IPS DF 4.7 (cell line): ENCODE data around the gene RAP1GAP.
"Not testable (repeated sequence)": the region's sequence is repeated elsewhere in the genome, so short reads cannot be mapped to it uniquely, and the experiment has no call there.

Source experiments
- DNase-seq: peaks from one replicate; pipeline ENCODE4 v3.0.0-alpha.2; 2013; ENCODE audit warnings: low spot score; ENCODE audit errors: extremely low read depth

RAP1GAP gene

DNA sequence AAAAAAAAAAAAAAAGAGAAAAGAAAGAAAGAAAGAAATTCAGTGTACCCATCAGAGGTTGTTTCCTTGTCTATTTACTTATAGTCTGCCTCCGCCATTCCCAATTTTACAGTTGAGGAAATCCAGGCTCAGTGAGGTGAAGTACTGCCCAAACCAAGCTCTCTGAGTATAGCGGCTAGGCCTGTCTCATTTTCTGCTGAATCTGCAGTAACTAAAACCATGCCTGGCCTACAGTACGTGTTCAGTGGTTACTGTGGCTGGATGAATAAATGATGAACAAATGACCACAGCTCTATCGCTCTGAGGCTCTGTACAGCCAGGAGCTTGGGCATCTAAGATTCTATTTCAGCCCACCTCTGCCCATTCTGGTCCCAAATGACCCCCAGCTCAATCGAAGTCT, 24.3 kb downstream of the RAP1GAP start:
- DNase-seq = no peak

DNA sequence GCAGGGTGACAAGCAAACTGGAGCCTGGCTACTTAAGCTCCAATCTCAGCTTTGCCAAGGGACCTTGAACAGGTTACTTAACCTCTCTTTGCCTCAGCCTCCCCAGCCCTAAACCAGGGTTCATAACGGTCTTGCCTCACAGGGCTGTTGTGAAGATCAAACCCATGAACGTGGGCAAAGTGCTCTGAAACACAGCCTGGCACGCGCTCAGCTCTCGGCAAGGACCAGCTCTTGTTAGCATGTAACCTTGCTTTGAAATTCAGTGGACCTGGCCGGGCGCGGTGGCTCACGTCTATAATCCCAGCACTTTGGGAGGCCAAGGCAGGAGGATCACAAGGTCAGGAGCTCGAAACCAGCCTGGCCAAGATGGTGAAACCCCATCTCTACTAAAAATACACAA, 24.8 kb downstream of the RAP1GAP start:
- DNase-seq = no peak

DNA sequence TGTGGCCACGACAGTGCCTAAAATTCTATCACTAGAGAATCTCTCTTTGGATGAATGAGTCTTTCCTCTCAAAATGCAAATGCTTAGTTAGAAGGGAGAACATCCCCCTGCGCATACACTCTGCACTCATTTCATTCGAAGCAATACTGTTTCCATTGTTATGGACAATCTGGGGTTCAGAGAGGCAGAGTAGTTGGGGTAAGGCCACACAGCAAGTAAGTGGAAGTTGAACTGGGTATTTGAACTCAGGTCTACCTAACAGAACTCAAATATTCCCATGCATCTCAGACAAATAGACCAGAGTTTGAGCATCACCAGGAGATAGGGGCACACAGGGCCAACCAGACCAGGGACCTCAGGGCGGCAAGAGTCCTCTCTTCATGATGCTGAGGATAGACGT, 25.5 kb downstream of the RAP1GAP start:
- no peak for DNase-seq

DNA sequence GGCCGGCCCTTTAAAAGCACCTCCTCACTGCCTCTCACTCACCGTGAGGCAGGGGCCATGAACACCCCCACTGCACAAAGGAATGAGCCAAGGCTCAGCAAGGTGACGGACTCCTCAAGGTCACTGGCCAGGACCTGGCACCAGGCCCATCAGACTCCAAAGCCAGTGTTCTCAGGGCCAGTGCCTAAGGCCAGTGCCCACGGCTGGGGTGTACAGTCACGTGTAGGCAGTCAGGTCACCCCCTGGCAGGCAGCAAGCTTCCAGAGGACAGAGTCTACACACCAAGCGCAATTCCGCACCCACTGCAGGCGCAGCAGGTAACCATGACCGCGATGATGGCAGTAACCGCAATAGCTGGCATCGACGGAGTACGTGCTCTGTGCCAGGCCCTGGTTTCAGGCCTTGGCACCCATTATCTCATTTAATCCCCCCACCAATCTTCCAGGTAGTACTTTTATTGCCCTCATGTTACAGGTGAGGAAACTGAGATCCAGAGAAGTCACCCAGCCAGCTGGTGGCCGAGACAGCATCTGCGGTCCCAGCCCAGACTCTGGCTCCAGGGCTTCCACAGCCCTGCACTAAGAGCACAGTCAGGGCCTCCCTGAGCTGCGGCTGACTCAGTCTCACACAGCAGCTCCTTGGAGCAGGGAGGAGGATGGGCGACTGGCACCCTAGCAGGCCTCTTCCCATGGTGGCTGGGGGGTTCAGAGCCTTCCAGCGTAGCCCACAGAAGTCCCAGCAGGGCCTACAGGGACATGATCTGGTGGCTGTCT, 27.0 kb downstream of the RAP1GAP start:
- DNase-seq = no peak

DNA sequence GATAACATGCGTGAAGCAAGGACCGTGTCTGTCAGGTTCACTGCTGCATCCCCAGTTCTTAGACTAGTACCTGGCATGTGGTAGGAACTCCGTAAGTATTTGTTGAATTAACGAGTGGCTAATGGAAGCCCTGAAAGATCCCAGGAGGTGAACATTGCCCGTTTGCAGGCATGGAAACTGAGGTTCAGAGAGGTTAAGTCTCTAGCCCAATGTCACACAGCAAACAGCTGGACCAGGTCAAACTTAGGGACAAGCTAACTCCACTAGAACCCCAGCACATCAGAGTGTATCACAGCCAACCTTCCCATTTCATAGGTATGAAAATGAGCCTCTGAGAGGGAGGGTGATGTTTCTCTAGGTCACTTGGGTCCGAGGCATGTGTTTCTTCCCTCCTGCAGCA, 27.6 kb downstream of the RAP1GAP start:
- no peak for DNase-seq

DNA sequence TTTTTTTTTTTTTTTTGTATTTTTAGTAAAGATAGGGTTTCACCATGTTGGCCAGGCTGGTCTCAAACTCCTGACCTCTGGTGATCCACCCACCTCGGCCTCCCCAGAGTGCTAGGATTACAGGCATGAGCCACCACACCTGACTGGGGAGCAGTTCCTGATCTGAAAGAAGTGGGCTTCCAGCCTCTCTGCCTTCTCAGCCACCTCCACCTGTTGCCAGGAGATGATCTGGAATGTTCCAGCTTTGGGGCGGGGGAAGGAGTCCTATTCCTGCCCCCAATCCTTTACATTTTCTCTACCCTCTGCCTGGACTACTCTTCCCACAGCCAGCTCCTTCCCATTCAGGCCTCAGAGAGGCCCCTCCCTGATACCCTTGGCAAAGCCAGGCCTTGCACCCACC, 28.1 kb downstream of the RAP1GAP start:
- DNase-seq = no peak

DNA sequence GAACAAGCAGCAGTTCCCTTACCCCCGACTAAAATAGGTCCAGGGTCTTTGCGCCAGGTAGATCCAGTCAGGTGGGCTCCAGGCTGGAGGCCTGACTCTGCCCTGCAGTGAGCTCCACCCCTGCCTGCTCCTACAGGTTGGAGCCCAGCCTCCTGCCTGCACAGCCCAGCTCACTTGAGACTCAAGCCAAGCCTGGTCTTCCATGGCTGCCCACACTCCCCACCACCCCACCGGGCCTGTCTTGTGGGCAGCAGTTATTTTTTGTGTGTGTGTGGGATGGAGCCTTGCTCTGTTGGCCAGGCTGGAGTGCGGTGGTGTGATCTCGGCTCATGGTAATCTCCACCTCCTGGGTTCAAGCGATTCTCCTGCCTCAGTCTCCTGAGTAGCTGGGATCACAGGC, 28.5 kb downstream of the RAP1GAP start:
- DNase-seq = no peak

DNA sequence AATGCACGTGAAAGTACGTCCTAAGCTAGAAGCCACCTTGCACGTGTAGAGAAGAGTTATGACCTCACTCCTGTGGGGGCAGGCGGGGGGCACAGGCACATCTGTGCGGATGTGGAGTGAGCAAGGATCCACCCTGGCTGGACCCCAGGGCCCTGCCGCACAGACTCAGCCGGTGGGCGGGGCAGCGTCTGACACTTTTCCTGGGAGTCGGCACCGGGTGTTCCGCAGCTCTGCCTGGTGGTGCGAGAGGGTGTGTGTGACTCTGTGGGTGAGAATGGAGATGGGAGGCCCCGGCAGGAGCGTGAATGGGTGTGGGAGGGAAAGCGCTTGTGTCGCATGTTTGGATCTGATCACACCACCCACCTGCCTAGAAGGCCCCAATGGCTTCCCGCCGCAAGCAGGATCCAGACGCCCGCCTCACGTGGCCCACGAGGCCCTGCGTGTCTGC, 29.5 kb downstream of the RAP1GAP start:
- DNase-seq = no peak

DNA sequence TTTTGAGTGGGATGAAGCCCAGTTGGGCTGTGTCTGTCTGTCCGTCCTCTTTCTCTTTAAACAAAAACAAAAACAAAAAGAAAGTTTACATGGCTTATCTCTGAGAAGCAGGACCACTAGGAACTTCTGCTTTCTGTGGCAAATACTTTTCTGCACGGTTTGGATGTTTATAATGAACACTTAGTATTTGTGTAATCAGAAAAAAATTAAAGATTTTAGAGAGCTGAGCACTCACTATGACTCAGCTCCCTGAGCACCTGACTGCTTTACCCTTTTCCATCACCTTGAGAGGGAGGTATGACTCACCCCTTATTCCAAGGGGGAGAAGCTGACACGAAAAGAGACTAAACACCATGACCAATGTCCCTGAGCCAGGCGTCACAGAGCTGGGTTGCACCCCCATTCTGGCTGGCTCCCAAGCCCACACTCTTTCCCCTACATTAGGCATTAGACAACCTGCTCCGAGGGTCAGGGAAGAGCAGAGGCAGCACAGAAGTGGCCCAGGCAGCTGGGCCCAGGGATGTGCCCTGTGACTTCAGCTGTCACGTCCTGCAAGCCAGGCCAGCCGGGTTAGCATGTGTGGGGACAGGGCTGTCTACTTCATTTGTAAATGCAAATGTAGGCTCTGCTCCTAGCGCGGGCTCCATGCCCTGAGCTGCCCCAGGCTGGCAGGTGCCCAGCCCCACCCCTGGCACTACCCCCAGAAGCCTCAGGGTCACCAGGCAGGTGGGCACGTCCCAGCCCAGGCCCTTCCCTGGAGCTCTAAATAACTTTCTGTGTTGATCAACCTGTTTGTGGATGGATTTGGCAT, 30.4 kb downstream of the RAP1GAP start:
- DNase-seq = no peak

DNA sequence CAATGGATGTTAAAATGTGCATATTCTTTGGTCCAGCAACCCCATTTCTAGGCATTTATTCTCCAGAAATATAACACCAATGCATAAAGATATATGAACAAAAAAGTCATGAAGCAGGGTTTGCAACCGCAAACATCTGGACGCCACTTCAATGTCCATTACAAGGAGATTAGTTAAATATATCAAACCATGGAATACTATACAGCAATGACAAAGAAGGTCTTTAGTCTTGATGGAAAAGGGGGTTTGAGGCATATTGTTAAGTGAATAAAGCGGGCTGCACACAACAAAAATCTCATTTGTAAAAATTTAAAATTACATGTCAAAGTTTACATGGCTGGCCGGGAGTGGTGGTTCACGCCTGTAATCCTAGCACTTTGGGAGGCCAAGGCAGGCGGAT, 31.6 kb downstream of the RAP1GAP start:
- no peak for DNase-seq

DNA sequence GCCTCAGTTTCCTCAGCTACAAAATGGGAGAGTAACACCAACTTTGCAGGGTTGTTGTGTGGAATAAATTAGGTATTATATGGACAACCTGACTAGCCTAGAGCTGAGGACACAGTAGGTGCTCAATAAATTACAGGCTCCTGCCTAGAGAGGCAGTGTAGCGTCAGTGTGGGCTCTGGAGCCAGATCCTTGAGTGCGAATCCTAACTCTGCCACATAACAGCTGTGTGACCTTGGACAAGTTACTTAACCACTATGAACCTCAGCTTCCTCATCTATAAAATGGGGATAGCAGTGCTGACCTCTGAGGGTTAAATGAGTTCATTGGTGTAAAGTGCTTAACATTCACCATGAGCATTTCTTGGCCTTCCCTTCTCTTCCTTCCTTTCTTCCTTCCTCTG, 33.1 kb downstream of the RAP1GAP start:
- DNase-seq = no peak

DNA sequence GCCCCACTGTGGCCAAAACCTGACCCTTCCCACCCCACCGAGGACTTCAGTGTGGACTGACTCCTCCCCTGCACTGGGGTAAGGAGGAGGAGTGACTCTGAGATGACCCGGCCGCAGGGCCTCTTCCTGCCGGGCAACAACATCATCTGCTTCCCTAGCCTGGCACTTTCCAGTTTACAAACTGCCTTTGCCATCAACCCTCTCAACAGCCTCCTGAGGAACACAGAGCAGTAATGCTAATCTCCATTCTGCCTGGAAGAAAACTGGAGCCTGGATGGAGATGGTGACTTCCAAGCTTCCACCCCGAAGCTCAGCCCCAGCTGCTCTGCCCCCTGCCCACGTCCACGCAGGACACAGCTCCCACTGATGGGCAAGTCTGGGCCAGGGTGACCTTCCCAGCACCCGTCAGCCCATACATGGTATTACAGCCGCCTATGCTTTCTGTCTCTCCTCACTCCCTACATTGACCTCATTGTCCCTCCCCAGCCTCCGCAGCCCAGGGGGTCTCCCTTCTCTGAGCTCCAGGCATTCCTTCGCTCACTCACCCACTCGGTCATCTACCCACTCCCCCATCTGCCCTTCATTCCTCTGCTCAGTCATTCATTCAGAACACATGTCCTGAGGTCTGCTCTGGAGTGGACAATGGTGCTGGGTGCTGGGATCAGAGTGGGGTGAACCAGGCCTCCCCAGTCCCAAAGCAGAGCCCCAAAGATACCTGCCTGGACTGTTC, 34.2 kb downstream of the RAP1GAP start:
- DNase-seq = no peak

DNA sequence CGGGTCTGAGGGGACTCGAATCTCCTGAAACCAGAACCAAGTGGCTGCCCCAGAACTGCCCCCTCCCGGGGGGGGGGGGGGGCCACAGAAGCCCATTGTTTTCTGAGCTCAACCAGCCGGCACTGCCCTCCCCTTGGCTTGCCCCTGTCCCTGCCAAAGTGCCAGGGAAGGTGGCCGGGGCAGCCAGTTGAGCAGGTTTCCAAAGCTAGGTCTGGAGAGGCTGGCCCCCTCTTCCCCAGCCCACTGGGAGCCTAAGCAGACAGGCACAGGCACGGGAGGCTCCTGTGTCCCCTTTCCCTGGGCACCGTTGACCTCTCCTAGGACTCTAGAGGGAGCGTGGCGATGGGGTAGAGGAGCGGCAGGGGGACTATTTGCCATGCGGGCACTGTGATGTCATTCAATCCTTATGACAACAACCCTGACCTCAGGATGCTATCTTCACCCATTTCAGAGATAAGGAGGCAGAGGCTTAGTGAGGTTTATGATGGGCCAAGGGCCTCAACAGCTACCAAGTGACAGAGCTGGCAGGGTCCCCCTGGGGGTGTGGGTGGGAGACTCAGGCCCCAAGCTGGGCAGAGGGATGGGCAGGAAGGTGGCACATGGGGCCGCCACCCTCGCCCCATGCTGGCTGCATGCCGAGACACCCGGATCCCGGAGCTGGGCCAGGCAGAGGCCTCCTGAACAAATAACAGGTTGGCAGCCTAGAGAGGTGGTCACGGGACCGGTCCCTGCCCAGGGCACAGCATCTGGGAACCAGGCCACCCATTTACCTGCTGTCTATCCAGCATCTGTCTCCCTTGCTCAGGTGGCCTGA, 35.0 kb downstream of the RAP1GAP start:
- DNase-seq = no peak

DNA sequence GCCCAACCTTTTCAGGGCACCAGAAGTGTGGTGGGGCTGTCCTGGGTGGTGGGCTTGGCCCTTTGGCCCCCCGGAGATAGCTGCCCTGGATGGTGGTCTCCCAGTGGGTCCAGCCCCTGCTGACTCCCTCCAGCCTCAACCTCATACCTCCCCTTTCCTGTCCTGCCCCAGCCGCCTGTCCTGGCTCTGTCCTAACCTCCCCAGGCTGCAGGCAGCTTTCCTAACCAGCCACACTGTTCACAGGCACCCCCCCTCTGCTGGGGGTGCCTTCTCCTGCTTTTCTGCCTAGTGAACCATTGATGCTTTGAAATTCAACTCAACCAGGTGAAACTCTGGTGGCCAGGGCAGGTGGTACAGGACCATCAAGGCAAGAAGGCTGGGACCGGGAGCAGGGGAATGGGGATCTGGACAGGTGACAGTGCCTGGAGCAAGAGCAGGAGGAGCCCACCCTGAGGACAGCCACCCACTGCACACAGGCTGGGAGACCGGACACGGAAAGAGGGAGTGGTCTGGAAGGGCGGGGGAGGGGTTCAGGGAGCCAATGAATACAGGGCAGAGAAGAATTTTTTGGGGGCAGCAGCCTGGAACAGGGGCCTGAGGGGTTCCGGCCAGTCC, 35.9 kb downstream of the RAP1GAP start:
- no peak for DNase-seq

DNA sequence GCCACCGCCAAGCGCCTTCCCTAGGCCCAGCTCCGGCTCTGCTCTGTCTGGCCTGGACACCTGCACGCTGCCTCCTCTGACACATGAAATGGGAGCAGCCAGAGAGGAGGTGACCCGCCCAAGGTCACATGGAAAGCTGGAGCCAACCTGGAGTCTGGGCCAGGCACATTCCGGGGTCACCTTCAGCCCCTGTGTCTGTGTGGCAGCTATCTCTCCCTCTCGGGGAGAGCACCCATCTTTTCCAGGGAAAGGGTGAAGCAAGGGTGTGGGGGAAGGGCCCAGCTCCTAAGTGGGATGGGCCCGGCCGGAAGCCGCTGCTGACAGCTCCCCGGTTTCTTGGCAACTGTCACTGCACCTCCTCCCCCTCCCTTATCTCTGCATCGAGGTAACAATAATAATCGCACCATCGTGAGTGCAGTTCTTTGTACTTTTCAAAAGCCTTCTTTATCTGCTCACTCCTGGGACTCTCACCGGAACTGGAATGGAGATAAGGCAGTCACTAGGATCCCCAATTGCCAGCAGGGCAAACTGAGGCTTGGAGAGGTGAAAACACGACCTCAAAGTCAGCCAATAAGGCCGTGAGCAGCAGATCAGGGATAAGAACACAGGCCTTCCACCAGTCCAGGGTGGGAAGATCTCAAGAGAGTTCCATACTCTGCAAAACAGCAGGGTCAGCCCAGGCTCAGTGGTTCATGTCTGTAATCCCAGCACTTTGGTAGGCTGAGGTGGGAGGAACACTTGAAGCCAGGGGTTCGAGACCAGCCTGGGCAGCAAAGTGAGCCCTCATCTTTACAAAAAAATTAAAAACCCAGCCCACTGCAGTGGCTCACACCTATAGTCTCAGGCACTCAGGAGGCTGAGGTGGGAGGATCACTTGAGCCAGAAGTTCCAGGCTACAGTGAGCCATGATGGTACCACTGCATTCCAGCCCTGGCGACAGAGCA, 36.9 kb downstream of the RAP1GAP start:
- DNase-seq = no peak

DNA sequence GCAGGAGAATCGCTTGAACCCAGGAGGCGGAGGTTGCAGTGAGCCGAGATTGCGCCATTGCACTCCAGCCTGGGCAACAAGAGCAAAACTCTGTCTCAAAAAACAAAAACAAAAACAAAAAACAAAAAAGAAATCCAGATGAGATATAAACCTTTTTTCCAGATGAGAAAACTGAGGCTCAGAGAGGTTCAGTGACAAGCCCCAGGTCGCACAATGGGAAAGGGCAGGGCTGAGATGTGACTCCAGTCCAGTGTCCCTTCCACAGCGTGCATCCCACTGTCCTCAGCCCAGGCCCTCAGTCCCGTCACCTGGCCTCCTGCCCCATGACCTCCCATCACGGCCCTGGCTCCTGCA, 37.6 kb downstream of the RAP1GAP start:
- DNase-seq = not testable (repeated sequence)

DNA sequence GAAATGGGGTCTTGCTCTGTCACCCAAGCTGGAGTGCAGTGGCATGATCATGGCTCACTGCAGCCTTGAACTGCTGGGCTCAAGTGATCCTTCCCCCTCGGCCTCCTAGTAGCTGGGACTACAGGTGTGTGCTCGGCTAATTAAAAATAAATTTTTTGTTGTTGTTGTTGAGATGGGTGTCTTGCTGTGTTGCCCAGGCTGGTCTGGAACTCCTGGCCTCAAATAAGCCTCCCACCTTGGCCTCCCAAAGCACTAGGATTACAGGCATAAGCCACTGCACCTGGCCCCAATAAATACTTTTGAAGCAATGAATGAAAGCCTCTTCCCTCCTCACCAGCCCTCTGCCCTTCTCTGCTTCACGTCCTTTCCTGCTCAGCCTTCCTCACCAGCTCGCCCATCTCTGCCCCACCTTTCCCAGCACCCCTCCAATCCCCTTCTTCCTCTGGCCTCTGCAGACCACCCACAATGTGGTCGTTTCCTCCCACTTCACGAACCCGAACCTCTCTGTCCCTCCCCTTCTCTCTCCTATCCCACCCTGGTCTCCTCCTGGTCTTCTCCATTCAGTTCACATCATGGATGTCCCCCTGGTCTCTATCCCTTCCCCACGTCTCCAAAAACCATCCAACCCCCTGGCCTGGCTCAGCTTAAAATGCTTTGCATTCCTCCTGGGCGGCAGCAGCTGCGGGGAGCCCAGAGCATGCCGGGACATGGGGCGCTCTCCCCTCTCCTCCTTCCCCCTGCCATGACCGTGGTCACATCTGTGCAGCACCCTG, 38.4 kb downstream of the RAP1GAP start:
- DNase-seq = no peak

DNA sequence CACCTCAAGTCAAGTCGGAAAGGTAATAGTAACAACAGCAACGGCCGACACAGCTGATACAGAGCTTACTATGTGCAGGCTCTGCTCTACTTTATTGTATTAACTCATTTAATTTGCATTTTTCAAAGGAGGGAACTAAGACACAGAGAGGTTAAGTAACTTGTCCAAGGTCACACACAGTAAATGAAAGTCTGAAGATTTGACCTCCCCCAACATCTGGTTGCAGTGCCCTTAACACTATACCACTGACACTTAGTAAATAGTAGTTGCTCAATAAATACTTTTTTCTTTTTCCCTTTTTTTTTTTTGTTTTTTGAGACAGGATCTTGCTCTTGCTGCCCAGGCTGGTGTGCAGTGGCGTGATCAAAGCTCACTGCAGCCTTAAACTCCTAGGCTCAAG, 39.2 kb downstream of the RAP1GAP start:
- DNase-seq = no peak

DNA sequence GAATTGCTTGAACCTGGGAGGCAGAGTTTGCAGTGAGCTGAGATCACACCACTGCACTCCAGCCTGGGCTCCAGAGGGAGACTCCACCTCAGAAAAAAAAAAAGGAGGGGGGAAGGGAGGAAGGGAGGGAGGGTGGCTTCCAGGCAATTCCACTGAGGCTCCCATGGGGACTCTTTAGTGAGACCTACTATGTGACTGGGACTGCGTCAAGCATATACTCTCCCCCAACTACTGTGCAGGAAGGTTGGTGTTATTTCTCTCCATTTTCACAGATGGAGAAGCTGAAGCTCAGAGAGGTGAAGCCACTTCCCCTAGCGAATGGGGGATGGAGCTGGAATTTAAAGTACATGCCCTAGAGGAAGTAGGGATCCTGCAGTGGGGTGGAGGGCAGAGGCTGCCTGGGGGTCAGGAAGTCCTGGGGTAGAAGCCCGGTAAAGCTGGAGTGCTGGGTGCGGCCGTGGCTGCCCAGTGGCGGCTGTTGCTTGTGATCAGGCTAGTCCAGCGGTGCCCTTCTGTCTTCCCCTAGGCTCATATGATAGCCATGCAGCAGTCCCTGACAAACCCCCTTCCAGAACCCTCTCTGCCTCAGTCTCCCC, 40.3 kb downstream of the RAP1GAP start:
- DNase-seq = no peak
